ENCODE data around the gene PNISR. TPM values are rescaled to one million over a fixed set of nuclear protein-coding genes. Genes with fewer than 3 reads are reported as not detected.

The PNISR gene
- total and polyA plus RNA-seq, 2 experiments from 2014 or later: 135 to 270 TPM

DNA sequence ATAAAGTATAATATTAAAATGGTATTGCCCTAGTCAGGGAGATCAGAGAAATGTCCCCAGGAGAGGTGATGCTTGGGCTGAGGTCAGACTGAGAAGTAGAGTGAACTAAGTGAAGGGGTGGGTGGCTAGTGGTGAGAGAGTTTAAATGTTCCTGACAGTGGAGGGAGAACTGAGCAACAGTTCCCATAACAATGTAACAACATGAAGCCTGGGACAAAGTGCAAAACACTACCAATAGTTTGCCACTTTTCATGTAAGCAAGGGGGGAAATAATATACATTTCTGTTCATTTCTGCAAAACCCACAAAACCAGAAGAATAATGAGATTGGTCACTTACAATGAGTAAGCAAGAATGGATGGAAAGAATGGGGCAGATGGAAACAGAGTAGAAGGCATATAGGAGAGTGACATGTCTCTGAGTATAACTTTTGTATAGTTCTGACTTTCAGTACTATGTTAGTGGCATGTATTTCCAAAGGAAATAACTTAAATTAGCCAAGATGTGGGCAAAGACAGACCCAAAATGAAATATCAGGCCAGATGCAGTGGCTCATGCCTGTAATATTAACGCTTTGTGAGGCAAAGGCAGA lies 62.3 kb downstream of the PNISR start:
- Mint-ChIP-seq H3K27me3 (ENCODE audit: insufficient read depth, low read depth, poor library complexity) (peaks cover 4% of the 10 kb centered on the region), H3K36me3 (ENCODE audit: low read depth) (no peaks in the 10 kb centered on the region), H3K9me3 (no peaks in the 10 kb centered on the region), H3K4me1 (no peaks in the 10 kb centered on the region), H3K4me3 (no peak overlapping the region), H3K27ac (no peak overlapping the region)
- H3K79me2 ChIP-seq (replicated peaks; ENCODE audit: insufficient read depth): no peaks in the 10 kb centered on the region
- H3K4me3 ChIP-seq: no peak overlapping the region
- no peak overlapping the region for H3K4me2 ChIP-seq
- no peak overlapping the region for H3K27ac ChIP-seq (ENCODE audit: low read depth)
- H3K27me3 ChIP-seq (ENCODE audit: insufficient read depth): no peaks in the 10 kb centered on the region
- TF ChIP-seq NANOG (IDR thresholded peaks at IDR 0.05; ENCODE audit: borderline replicate concordance): no peak
- TF ChIP-seq JUNB (IDR thresholded peaks at IDR 0.05; ENCODE audit: unreplicated experiment): no peak
- no peak for TF ChIP-seq ZNF114 (CRISPR knock-in tag; IDR thresholded peaks at IDR 0.05)
- no peak for TF ChIP-seq ETS1 (IDR thresholded peaks at IDR 0.05)
- no peak for TF ChIP-seq ZNF331 (CRISPR knock-in tag; IDR thresholded peaks at IDR 0.05; ENCODE audit: low read depth)
- no peak for TF ChIP-seq CREB1 (CRISPR knock-in tag; IDR thresholded peaks at IDR 0.05; ENCODE audit: low read depth)
- no peak for TF ChIP-seq POLR2AphosphoS5 (IDR thresholded peaks at IDR 0.05; ENCODE audit: low read depth)
- TF ChIP-seq, protein P1, sequence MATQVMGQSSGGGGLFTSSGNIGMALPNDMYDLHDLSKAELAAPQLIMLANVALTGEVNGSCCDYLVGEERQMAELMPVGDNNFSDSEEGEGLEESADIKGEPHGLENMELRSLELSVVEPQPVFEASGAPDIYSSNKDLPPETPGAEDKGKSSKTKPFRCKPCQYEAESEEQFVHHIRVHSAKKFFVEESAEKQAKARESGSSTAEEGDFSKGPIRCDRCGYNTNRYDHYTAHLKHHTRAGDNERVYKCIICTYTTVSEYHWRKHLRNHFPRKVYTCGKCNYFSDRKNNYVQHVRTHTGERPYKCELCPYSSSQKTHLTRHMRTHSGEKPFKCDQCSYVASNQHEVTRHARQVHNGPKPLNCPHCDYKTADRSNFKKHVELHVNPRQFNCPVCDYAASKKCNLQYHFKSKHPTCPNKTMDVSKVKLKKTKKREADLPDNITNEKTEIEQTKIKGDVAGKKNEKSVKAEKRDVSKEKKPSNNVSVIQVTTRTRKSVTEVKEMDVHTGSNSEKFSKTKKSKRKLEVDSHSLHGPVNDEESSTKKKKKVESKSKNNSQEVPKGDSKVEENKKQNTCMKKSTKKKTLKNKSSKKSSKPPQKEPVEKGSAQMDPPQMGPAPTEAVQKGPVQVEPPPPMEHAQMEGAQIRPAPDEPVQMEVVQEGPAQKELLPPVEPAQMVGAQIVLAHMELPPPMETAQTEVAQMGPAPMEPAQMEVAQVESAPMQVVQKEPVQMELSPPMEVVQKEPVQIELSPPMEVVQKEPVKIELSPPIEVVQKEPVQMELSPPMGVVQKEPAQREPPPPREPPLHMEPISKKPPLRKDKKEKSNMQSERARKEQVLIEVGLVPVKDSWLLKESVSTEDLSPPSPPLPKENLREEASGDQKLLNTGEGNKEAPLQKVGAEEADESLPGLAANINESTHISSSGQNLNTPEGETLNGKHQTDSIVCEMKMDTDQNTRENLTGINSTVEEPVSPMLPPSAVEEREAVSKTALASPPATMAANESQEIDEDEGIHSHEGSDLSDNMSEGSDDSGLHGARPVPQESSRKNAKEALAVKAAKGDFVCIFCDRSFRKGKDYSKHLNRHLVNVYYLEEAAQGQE (IDR thresholded peaks at IDR 0.05; ENCODE audit: unreplicated experiment): no peak
- TF ChIP-seq, protein P2, sequence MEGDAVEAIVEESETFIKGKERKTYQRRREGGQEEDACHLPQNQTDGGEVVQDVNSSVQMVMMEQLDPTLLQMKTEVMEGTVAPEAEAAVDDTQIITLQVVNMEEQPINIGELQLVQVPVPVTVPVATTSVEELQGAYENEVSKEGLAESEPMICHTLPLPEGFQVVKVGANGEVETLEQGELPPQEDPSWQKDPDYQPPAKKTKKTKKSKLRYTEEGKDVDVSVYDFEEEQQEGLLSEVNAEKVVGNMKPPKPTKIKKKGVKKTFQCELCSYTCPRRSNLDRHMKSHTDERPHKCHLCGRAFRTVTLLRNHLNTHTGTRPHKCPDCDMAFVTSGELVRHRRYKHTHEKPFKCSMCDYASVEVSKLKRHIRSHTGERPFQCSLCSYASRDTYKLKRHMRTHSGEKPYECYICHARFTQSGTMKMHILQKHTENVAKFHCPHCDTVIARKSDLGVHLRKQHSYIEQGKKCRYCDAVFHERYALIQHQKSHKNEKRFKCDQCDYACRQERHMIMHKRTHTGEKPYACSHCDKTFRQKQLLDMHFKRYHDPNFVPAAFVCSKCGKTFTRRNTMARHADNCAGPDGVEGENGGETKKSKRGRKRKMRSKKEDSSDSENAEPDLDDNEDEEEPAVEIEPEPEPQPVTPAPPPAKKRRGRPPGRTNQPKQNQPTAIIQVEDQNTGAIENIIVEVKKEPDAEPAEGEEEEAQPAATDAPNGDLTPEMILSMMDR (conservative IDR thresholded peaks at IDR 0.05; ENCODE audit: low read depth in 2 of 2): no peak
- no peak for TF ChIP-seq EZH2 (IDR thresholded peaks at IDR 0.05; ENCODE audit: low read depth, unreplicated experiment)
- TF ChIP-seq ZNF462 (CRISPR knock-in tag; IDR thresholded peaks at IDR 0.05): no peak
- TF ChIP-seq STAT1 (IDR thresholded peaks at IDR 0.05; ENCODE audit: unreplicated experiment): no peak
- no peak for TF ChIP-seq EZH2phosphoT487 (IDR thresholded peaks at IDR 0.05; ENCODE audit: unreplicated experiment)
- no peaks in the 10 kb centered on the region for H3K4me1 ChIP-seq (ENCODE audit: insufficient read depth)
- H3F3A ChIP-seq (replicated peaks; ENCODE audit: low read depth): no peaks in the 10 kb centered on the region
- no peak overlapping the region for H2AFZ ChIP-seq
- DNase-seq (ENCODE audit: low spot score) (no peak), ATAC-seq (no peak)
- no peaks in the 10 kb centered on the region for H3K36me3 ChIP-seq (ENCODE audit: insufficient read depth)
- no peaks in the 10 kb centered on the region for H3K9me2 ChIP-seq (ENCODE audit: insufficient read depth)
- no peaks in the 10 kb centered on the region for H4K20me1 ChIP-seq (replicated peaks; ENCODE audit: insufficient read depth)
